K562 (cell line): Measurements from ENCODE around the gene BNC1.

Source experiments
- BDP1 ChIP-seq: IDR thresholded peaks from 3 replicates; pipeline ENCODE4 v1.6.1; 2011; ENCODE audit not compliant: insufficient read length, insufficient read depth
- CTCF ChIP-seq, 3 experiments: IDR thresholded peaks in 2 of 3; conservative IDR thresholded peaks in 1 of 3; 2 replicates each; pipeline ENCODE4 v1.5.1; 2011 to 2012; ENCODE audit warnings: low read length in 3 of 3, mild to moderate bottlenecking in 3 of 3, control low read depth in 2 of 3, improper control_type of control experiment in 1 of 3, inconsistent platforms in 1 of 3, low read depth in 1 of 3, mixed read lengths in 1 of 3, moderate library complexity in 1 of 3; ENCODE audit not compliant: insufficient read depth in 2 of 3
- EZH2 ChIP-seq: IDR thresholded peaks from 2 replicates; pipeline ENCODE4 v1.6.1; 2012; ENCODE audit warnings: low read depth, mild to moderate bottlenecking, inconsistent platforms, low read length, borderline replicate concordance
- POLR2A ChIP-seq: fragments of 450-650 bp; conservative IDR thresholded peaks from 2 replicates; pipeline ENCODE4 v1.6.1; 2016
- ZBTB7A ChIP-seq: IDR thresholded peaks from 2 replicates; pipeline ENCODE4 v1.6.1; 2011; ENCODE audit warnings: low read depth, mild to moderate bottlenecking, low read length, moderate library complexity, borderline replicate concordance; ENCODE audit not compliant: control insufficient read depth
- ZNF134 ChIP-seq: fragments of 250-450 bp; sonication (Bioruptor Pico); conservative IDR thresholded peaks from 2 replicates; pipeline ENCODE4 v1.4.0; 2020

- TF ChIP-seq ZNF134 (no peak), CTCF (IDR thresholded peaks at IDR 0.05 in 2 of 3, conservative IDR thresholded peaks at IDR 0.05 in 1 of 3; ENCODE audit: insufficient read depth in 2 of 3, low read depth in 1 of 3, low read length in 3 of 3) (no peak), EZH2 (no peak), ZBTB7A (no peak), BDP1 (no peak), POLR2A (no peak)
These were observed 73.8 kb downstream of the BNC1 start for GRCh38 chr15:83210619-83211018.
